AG09319 (cell line): ENCODE results near the gene IRF1.

ENCODE experiments used
- DNase-seq: peaks from one replicate; pipeline ENCODE4 v3.0.0-alpha.2; 2010; ENCODE audit warnings: low read depth; ENCODE audit errors: extremely low read depth
- TF ChIP-seq, protein P1 (sequence below): IDR thresholded peaks from 2 replicates; pipeline ENCODE4 v1.5.1; 2011; ENCODE audit warnings: low read depth, mild to moderate bottlenecking, inconsistent platforms, low read length, moderate library complexity

Gene IRF1

DNA sequence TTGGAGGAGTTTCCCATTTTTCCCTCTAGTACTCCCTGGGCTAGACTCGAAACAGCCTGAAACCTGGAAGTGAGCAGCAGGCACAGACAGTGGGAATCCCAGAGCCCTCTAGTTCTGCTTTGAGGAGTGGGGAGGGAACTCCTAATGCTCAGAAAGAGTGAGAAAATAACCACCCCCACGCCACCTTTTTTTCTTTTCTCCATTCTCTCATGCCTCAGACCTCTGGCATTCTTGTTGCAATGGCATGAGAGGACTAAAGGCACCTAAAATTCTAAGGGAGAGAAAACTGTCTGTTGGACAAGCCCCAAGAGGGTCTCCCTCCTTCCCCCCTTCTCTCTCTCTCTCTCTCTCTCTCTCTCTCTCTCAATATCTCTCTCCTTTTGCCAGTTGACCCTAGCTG is 15.1 kb upstream of the IRF1 start:
- TF ChIP-seq, protein P1, sequence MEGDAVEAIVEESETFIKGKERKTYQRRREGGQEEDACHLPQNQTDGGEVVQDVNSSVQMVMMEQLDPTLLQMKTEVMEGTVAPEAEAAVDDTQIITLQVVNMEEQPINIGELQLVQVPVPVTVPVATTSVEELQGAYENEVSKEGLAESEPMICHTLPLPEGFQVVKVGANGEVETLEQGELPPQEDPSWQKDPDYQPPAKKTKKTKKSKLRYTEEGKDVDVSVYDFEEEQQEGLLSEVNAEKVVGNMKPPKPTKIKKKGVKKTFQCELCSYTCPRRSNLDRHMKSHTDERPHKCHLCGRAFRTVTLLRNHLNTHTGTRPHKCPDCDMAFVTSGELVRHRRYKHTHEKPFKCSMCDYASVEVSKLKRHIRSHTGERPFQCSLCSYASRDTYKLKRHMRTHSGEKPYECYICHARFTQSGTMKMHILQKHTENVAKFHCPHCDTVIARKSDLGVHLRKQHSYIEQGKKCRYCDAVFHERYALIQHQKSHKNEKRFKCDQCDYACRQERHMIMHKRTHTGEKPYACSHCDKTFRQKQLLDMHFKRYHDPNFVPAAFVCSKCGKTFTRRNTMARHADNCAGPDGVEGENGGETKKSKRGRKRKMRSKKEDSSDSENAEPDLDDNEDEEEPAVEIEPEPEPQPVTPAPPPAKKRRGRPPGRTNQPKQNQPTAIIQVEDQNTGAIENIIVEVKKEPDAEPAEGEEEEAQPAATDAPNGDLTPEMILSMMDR, result no peak
- DNase-seq, result no peak

DNA sequence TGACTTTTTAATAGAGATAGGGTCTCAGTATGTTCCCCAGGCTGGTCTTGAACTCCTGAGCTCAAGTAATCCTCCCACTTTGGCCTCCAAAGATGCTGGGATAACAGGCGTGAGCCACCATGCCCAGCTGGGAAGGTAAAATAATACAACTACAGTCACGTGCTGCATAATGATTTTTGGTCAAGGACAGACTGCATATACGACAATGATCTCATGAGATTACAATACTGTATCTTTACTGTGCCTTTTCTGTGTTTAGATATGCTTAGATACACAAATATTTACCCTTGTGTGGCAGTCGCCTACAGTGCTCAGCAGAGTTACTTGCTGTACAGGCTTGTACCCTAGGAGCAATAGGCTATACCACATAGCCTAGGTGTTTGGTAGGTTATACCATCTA is 14.2 kb upstream of the IRF1 start:
- TF ChIP-seq, protein P1, result no peak
- DNase-seq, result no peak

DNA sequence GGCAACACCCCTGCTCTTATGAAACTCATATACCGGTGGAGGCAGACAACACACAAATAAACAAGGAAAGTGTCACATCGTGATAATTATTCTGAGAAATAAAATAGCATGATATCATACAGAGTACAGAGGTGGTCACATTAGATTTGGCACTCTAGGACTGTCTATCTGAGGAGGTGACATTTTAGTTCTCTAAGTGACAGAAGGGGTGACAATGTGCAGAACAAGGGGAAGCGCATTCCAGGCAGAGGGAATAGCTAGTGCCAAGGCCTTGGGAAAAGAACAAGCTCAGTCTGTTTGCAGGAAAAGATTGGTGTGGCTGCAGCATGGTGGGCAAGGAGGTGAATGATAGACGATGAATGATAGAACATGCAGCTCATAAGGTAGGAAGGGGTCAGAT is 12.7 kb upstream of the IRF1 start:
- DNase-seq, result no peak
- TF ChIP-seq, protein P1, result no peak

DNA sequence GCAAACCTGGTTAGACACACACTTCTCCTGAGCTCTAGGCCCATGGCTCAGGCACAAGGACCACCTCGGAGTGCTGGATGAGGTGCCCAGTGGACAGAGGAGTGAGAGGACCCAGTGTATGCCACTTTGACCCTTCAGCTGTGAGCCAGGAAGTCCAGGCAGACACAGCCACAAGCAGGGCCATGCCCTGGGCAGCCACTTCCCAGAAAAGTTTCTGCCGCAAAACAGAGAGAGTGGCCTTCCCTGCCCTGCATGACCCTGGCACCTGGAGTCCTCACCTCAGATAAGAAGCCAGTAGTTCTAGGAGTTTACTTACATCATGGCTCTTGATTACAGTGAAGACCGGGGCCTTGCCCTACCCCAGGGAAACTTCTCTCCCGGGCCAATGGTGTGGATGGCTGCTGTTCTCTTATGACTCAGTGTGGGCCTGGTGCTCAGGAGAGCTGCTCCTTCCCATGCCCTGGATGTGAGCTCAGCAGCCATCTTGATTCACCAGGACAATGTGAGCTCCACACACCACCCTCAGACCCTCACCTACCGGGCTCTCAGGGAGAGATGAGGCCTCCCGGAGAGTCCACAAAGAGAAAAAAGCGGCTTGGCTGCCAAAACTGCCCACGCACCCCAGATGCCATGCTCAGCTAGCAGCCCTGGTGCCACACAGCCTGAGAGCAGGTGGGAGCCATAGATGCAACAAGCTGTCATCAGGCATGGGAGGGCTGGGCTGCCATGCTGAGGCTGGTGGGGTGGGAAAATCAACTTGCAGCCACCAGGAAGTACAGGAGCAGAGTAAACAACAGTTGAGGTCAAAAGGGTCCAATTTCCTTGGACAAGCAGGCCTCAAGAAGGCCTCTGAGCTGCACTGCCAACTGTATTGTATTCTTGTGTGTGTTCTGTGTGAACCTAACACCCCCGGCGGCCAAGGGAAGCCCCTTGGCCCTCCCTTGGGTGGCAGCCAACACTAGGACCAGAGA is 11.7 kb upstream of the IRF1 start:
- TF ChIP-seq, protein P1, result no peak
- no peak for DNase-seq

DNA sequence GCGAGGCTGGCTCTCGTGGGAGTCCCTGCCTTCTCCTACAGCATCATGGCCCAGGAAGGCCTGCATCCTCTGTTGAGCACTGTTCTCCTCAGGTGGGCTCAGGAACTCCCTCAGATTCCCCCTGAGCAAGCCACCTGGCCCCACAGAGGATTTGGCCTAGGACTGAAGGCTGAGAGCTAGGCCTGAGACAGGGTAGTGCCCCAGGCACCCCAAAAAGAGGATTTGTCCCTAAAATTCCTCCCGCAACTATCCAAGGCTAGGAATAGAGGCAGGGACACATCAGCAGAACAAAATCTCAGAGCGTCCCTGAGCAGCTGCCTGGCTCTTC is 11.0 kb upstream of the IRF1 start:
- TF ChIP-seq, protein P1, result no peak
- DNase-seq, result no peak

DNA sequence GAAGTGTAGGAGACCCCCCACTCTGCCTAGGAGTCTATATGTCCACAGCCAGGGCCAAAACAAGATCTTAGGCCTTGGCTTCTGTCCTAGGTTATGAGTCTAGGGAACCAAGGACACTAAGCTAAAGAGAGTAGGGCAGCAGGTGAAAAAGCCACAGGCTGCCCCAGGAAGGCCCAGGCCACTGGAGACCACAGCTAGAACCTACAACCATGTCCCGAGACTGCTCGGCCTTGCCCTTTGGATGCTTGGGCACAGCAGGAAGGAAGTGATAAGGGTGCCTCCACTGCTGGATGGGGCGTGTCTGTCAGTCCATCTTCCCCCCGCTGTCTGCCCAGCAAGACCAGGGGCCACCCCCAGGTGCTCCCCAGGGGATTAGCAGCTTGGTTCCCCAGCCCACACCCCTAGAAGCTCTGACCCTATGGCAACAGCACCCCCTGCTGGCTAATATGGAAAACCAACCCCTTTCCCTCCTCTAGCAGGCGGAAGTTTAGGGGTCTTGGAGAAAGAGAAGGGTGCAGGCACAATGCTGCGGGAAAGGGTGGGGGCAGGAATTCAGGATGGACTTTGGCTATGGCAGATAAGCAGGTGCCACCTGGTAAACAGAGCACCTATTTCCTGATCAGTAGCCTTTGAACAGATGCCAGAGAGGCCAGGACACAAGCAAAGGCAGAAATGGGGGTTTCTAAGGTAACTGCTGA is 10.5 kb upstream of the IRF1 start:
- peak; percentile 34 for DNase-seq
- TF ChIP-seq, protein P1, result peak; percentile 71
